Measurements from ENCODE around the gene GCN1.

The GCN1 gene

DNA sequence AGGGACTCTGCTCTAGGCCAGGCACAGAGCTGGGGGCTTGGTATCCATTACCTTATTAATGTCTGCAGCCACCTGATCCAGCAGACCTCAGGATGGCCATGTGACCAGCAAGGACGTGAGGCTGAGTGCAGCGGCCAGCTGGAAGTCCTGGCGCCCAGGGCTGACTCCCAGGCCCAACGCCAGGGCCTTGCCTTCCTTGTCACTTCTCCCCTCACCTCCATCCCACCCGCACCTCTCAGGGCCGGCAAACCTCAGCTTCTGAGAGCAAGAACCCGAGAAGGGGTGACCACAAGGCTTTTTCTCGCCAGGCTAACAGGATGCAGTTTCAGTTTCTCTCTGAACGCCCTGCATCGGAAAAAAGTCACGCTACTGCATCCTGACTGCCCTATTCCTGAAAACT is 93.3 kb downstream of the GCN1 start:
- H2AFZ ChIP-seq (ENCODE audit: low read depth, low read length) = no peak overlapping the region
- WGBS = 95% methylated on average over 11 of the region's 11 CpGs
- H3K27ac ChIP-seq (ENCODE audit: low read length, poor library complexity, severe bottlenecking) = no peak overlapping the region
- H3K23ac ChIP-seq (ENCODE audit: low read length in 2 of 2) = no peak overlapping the region
- no peak overlapping the region for H2BK5ac ChIP-seq (ENCODE audit: low read depth, low read length, poor library complexity, severe bottlenecking)
- H3K79me1 ChIP-seq (replicated peaks; ENCODE audit: low read length, poor library complexity, severe bottlenecking) = peaks cover 49% of the 10 kb centered on the region
- no peaks in the 10 kb centered on the region for H3K27me3 ChIP-seq (ENCODE audit: control insufficient read depth in 1 of 2, insufficient read depth in 1 of 2, low read length in 2 of 2)
- H3K4me3 ChIP-seq (ENCODE audit: insufficient read depth in 1 of 2, low read depth in 1 of 2, low read length in 2 of 2) = peak overlapping the region in 1 of 2 experiments; percentile 51
- no peak overlapping the region for H3K14ac ChIP-seq (ENCODE audit: low read length in 2 of 2)
- H3K18ac ChIP-seq (ENCODE audit: low read depth in 1 of 2, low read length in 2 of 2) = no peak overlapping the region
- H3K9ac ChIP-seq (ENCODE audit: low read length) = peak overlapping the region; percentile 65
- H4K8ac ChIP-seq (ENCODE audit: low read length) = no peak overlapping the region
- no peak overlapping the region for H2AK5ac ChIP-seq (ENCODE audit: low read length, severe bottlenecking)
- peaks cover 69 to 87% of the 10 kb centered on the region in 2 experiments for H3K36me3 ChIP-seq (ENCODE audit: control insufficient read depth in 1 of 2, insufficient read depth in 2 of 2, low read depth in 1 of 2, low read length in 2 of 2)
- no peak overlapping the region for H2BK120ac ChIP-seq (ENCODE audit: low read depth, low read length)
- no peak overlapping the region for H2BK15ac ChIP-seq (ENCODE audit: low read depth, poor library complexity, severe bottlenecking)
- DNase-seq = no peak
- no peak overlapping the region for H2BK12ac ChIP-seq (ENCODE audit: low read length in 2 of 2)
- peaks cover 17% of the 10 kb centered on the region for H3K4me1 ChIP-seq (ENCODE audit: control insufficient read depth, insufficient read depth, low read depth, low read length)
- no peak overlapping the region for H4K91ac ChIP-seq (ENCODE audit: low read length)
- no peak overlapping the region for H3K4ac ChIP-seq (ENCODE audit: low read depth in 1 of 2, low read length in 2 of 2)
- H3K9me3 ChIP-seq (ENCODE audit: control insufficient read depth, low read length) = no peaks in the 10 kb centered on the region
- no peak overlapping the region for H3K4me2 ChIP-seq (ENCODE audit: low read length, poor library complexity, severe bottlenecking)

DNA sequence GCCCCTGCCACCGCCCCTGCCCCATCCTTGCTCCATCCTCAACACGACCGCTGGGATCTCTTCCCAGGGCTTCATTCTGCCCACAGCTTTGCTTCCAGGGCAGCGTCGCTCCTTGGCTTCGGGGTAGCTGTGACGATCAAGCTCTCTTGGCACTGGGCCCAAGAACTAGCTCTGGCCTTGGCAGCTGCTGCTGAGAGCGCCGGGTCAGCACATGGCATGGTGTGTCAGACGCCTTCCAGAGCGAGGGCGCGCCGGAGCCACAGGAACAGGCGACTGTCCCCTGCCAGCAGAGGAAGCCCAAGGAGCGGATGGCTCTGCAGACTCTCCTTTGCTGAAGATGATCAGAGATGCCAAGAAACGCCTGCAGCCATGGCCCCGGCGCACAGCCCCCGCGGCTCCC is 93.9 kb downstream of the GCN1 start:
- Histone ChIP-seq H4K91ac (ENCODE audit: low read length) (no peak overlapping the region), H3K23ac (ENCODE audit: low read length in 2 of 2) (no peak overlapping the region), H3K27ac (ENCODE audit: low read length, poor library complexity, severe bottlenecking) (no peak overlapping the region), H2BK5ac (ENCODE audit: low read depth, low read length, poor library complexity, severe bottlenecking) (no peak overlapping the region), H3K4ac (ENCODE audit: low read depth in 1 of 2, low read length in 2 of 2) (no peak overlapping the region), H3K4me3 (ENCODE audit: insufficient read depth in 1 of 2, low read depth in 1 of 2, low read length in 2 of 2) (no peak overlapping the region), H3K79me1 (replicated peaks; ENCODE audit: low read length, poor library complexity, severe bottlenecking) (peaks cover 53% of the 10 kb centered on the region), H3K18ac (ENCODE audit: low read depth in 1 of 2, low read length in 2 of 2) (no peak overlapping the region), H2AFZ (ENCODE audit: low read depth, low read length) (no peak overlapping the region), H3K4me1 (ENCODE audit: control insufficient read depth, insufficient read depth, low read depth, low read length) (peaks cover 20% of the 10 kb centered on the region), H3K36me3 (ENCODE audit: control insufficient read depth in 1 of 2, insufficient read depth in 2 of 2, low read depth in 1 of 2, low read length in 2 of 2) (peaks cover 70 to 92% of the 10 kb centered on the region in 2 experiments), H4K8ac (ENCODE audit: low read length) (no peak overlapping the region), H3K14ac (ENCODE audit: low read length in 2 of 2) (no peak overlapping the region), H3K4me2 (ENCODE audit: low read length, poor library complexity, severe bottlenecking) (no peak overlapping the region), H2BK120ac (ENCODE audit: low read depth, low read length) (no peak overlapping the region), H2BK15ac (ENCODE audit: low read depth, poor library complexity, severe bottlenecking) (no peak overlapping the region), H3K27me3 (ENCODE audit: control insufficient read depth in 1 of 2, insufficient read depth in 1 of 2, low read length in 2 of 2) (no peaks in the 10 kb centered on the region), H3K9me3 (ENCODE audit: control insufficient read depth, low read length) (no peaks in the 10 kb centered on the region), H2AK5ac (ENCODE audit: low read length, severe bottlenecking) (no peak overlapping the region), H2BK12ac (ENCODE audit: low read length in 2 of 2) (no peak overlapping the region), H3K9ac (ENCODE audit: low read length) (peak overlapping the region; percentile 65)
- DNase-seq = no peak
- 96% methylated on average over 21 of the region's 21 CpGs for WGBS

DNA sequence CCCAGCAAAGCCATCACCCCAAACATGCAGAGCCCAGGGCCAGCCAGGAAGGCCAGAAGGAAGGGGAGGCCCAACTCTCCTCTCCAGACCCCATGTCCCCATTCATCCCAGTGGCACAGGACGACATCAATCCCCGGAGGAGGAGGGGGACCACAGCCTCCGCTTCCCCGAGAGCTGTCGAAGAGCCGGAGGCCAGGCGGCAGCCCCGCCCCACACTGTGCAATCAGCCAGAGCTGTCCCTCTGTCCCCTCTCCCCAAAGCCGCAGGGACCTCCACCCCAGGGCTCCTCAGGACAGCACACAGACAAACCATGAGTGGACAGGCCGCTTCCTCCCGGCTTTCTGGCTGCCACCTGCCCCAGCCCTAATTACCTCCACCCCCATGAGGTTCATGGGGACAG is 94.8 kb downstream of the GCN1 start:
- Histone ChIP-seq H2BK5ac (ENCODE audit: low read depth, low read length, poor library complexity, severe bottlenecking) (no peak overlapping the region), H3K4me1 (ENCODE audit: control insufficient read depth, insufficient read depth, low read depth, low read length) (peaks cover 22% of the 10 kb centered on the region), H4K8ac (ENCODE audit: low read length) (no peak overlapping the region), H3K27ac (ENCODE audit: low read length, poor library complexity, severe bottlenecking) (no peak overlapping the region), H2AFZ (ENCODE audit: low read depth, low read length) (no peak overlapping the region), H3K27me3 (ENCODE audit: control insufficient read depth in 1 of 2, insufficient read depth in 1 of 2, low read length in 2 of 2) (no peaks in the 10 kb centered on the region), H3K23ac (ENCODE audit: low read length in 2 of 2) (no peak overlapping the region), H3K9ac (ENCODE audit: low read length) (no peak overlapping the region), H3K4me3 (ENCODE audit: insufficient read depth in 1 of 2, low read depth in 1 of 2, low read length in 2 of 2) (no peak overlapping the region), H3K4ac (ENCODE audit: low read depth in 1 of 2, low read length in 2 of 2) (no peak overlapping the region), H3K36me3 (ENCODE audit: control insufficient read depth in 1 of 2, insufficient read depth in 2 of 2, low read depth in 1 of 2, low read length in 2 of 2) (peaks cover 68 to 93% of the 10 kb centered on the region in 2 experiments), H2BK12ac (ENCODE audit: low read length in 2 of 2) (no peak overlapping the region), H2AK5ac (ENCODE audit: low read length, severe bottlenecking) (no peak overlapping the region), H3K18ac (ENCODE audit: low read depth in 1 of 2, low read length in 2 of 2) (no peak overlapping the region), H4K91ac (ENCODE audit: low read length) (no peak overlapping the region), H3K9me3 (ENCODE audit: control insufficient read depth, low read length) (no peaks in the 10 kb centered on the region), H3K4me2 (ENCODE audit: low read length, poor library complexity, severe bottlenecking) (no peak overlapping the region), H2BK120ac (ENCODE audit: low read depth, low read length) (no peak overlapping the region), H3K14ac (ENCODE audit: low read length in 2 of 2) (no peak overlapping the region), H3K79me1 (replicated peaks; ENCODE audit: low read length, poor library complexity, severe bottlenecking) (peaks cover 56% of the 10 kb centered on the region), H2BK15ac (ENCODE audit: low read depth, poor library complexity, severe bottlenecking) (no peak overlapping the region)
- WGBS = 95% methylated on average over 11 of the region's 11 CpGs
- no peak for DNase-seq

DNA sequence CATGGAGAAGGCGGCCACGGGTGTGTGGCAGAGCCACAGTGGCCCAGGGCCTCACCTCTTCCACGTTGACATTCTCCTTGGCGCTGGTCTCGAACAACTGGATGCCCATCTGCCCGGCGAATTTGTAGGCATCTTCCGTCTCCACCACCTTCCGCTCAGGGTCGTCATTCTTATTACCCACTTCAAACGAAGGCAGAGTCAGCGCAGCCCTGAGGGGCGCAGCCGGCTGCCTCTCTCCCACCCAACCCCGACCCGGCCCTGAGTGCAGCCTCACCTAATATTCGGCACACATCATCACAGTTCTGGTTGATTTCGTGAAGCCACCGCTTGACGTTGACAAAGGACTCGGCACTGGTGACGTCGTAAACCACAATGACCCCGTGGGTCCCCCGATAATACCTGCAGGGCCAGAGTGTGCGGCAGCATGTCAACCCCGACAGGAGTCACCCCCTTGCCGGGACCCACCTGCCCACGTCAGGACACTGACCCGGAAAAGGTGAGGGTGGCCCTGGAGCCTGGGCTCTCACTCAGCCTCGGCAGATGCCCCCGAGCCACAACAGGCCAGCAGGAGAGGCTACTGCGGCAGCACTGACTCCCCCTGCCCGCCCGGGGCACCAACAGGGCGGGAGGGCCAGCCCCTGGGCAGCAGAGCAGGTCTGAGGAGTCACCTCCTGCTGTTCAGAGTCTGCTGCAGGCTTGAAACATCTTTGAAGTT is 95.6 kb downstream of the GCN1 start:
- H3K4me1 ChIP-seq (ENCODE audit: control insufficient read depth, insufficient read depth, low read depth, low read length) = peaks cover 28% of the 10 kb centered on the region
- H3K4ac ChIP-seq (ENCODE audit: low read depth in 1 of 2, low read length in 2 of 2) = no peak overlapping the region
- no peak overlapping the region for H4K8ac ChIP-seq (ENCODE audit: low read length)
- H2BK120ac ChIP-seq (ENCODE audit: low read depth, low read length) = no peak overlapping the region
- H2BK15ac ChIP-seq (ENCODE audit: low read depth, poor library complexity, severe bottlenecking) = no peak overlapping the region
- no peak overlapping the region for H2BK12ac ChIP-seq (ENCODE audit: low read length in 2 of 2)
- no peak overlapping the region for H3K9ac ChIP-seq (ENCODE audit: low read length)
- no peaks in the 10 kb centered on the region for H3K9me3 ChIP-seq (ENCODE audit: control insufficient read depth, low read length)
- H3K18ac ChIP-seq (ENCODE audit: low read depth in 1 of 2, low read length in 2 of 2) = no peak overlapping the region
- peaks cover 54% of the 10 kb centered on the region for H3K79me1 ChIP-seq (replicated peaks; ENCODE audit: low read length, poor library complexity, severe bottlenecking)
- H3K4me3 ChIP-seq (ENCODE audit: insufficient read depth in 1 of 2, low read depth in 1 of 2, low read length in 2 of 2) = no peak overlapping the region
- H3K4me2 ChIP-seq (ENCODE audit: low read length, poor library complexity, severe bottlenecking) = no peak overlapping the region
- H2AK5ac ChIP-seq (ENCODE audit: low read length, severe bottlenecking) = no peak overlapping the region
- H3K27ac ChIP-seq (ENCODE audit: low read length, poor library complexity, severe bottlenecking) = no peak overlapping the region
- H3K14ac ChIP-seq (ENCODE audit: low read length in 2 of 2) = no peak overlapping the region
- no peak overlapping the region for H3K23ac ChIP-seq (ENCODE audit: low read length in 2 of 2)
- no peak overlapping the region for H4K91ac ChIP-seq (ENCODE audit: low read length)
- no peak overlapping the region for H2BK5ac ChIP-seq (ENCODE audit: low read depth, low read length, poor library complexity, severe bottlenecking)
- WGBS = 97% methylated on average over 36 of the region's 36 CpGs
- no peak overlapping the region for H2AFZ ChIP-seq (ENCODE audit: low read depth, low read length)
- no peaks in the 10 kb centered on the region for H3K27me3 ChIP-seq (ENCODE audit: control insufficient read depth in 1 of 2, insufficient read depth in 1 of 2, low read length in 2 of 2)
- DNase-seq = no peak
- peaks cover 70 to 90% of the 10 kb centered on the region in 2 experiments for H3K36me3 ChIP-seq (ENCODE audit: control insufficient read depth in 1 of 2, insufficient read depth in 2 of 2, low read depth in 1 of 2, low read length in 2 of 2)
